ENCODE measurements around the gene ZCCHC24.

Gene ZCCHC24

DNA sequence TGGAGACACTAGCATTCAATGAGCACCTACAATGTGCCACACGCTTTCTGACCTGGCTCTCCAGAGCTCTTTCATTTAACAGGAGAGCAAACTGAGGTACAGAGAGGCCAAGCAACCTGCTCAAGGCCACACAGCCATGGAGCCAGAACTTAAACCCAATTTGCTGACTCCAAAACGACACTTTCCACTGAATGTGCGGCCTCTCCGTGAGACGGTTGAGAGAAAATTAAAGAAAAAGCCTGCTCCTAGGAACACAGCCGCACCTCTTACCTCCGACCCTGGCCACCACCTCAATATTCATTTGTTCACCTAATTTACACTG lies 42.8 kb downstream of the ZCCHC24 start:
- no peak for TF ChIP-seq ZNF274 (IDR thresholded peaks at IDR 0.05; ENCODE audit: low read depth, low read length)
- no peak overlapping the region for H3K4me3 ChIP-seq (ENCODE audit: low read length)

DNA sequence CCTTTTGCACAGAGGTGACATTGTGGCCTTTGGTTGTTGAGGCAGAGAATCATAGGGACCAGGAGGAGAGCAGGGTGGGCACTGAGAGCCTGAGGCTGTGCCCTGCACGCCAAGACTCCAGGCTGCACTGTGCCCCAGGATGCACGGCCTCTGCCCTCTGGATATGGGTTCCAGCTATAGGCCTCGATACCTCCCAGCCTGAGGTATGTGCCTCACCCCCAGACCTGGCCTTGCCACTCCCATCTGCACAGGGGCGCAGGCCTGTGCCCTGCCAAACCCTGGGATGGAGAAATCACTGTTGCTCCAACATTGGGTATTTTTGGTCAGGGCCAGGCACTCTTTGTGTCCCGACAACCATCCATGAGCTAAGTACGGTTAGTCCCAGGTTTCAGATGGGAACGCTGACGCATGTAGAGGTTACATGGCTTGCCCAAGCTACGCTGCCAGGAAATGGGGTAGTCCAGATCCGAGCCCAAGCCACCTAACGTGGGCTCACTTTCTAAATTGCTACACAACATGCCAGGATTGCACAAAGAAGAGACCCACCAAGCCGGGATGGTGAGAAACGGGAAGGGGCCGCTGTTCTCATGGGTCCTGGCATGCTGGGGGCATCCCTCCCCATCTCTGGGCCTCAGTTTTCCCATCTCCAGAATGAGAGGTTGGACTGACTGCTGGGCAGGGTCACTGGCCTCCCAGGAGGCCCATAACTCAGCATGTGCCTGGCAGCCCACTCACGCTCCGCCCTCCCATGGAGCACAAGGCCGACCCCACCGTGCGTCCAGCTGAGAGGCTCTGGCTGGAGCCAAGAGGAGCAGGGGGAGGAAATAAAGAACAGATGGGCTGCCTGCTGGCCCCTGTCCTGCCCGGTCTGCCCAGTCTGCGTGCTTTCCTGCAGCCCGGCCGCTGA lies 44.2 kb downstream of the ZCCHC24 start:
- TF ChIP-seq ZNF274 (IDR thresholded peaks at IDR 0.05; ENCODE audit: low read depth, low read length), result no peak
- H3K4me3 ChIP-seq (ENCODE audit: low read length), result no peak overlapping the region

DNA sequence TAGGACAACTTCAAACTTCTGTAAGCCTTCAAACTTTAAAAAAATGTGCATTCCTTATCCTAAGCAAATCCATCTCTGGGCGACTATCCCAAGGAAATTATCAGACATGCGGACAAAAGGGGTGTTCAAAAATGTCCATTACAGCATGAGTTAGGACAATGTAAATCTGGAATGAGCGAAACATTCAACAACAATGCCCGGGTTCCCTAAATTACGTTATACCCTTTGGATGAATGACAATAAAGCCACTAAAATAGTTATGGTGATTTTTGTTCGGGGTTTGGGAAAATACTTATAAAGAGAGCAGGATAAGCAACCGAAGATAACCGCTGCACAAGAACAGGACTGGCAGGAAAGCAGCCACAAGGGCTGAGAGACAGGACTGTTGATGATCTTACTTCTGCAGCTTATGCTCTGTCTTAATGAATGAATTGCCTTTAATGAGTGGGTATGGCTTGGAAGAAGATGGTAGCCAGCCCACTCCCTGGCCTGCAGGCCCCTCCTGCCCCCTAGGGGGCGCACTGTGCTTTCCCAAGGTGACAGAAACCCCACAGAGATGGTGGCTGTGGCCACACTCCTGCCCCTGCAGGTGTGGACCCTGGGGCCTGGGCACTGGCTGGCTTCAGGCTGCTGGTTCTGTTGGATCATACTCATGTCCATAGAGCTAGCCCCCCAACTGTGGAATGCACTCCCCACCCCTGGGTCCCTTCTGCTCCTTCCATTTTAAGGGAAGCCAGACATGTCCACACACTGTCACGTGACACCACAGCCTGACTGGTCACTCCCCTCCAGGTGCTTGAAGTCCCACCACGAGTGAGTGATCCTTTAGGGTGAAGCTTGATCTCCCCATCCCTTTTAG lies 45.0 kb downstream of the ZCCHC24 start:
- TF ChIP-seq ZNF274 (IDR thresholded peaks at IDR 0.05; ENCODE audit: low read depth, low read length), result no peak
- H3K4me3 ChIP-seq (ENCODE audit: low read length), result no peak overlapping the region

DNA sequence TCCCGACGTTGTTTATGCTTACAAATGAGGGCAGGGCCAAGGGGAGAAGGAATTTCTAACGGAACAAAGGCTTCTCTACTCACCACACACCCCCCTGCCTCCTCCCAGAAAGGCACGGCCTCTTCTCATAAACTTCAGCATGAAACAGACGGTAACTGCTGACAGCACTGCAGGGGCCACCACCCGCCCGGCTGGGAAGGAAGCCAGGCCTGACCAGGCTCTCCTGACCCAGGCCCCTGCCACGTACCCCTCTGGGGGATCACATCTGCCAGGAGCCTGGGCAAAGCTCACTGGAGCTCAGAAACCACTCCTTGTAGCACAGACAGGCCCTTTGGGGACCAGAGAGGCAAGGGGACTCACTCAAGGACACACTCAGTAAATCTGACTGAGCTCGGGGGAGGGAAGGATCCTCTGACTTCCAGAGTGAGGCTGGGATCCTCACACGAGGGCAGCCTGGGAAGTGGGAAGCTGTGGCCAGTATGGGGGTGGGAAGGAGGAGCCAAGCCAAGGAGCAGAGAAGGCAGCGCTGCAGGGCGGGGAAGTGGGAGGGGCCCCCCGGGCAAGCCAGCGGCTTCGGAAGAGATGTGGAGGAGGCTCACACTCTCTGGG lies 46.1 kb downstream of the ZCCHC24 start:
- H3K4me3 ChIP-seq (ENCODE audit: low read length), result no peak overlapping the region
- no peak for TF ChIP-seq ZNF274 (IDR thresholded peaks at IDR 0.05; ENCODE audit: low read depth, low read length)

DNA sequence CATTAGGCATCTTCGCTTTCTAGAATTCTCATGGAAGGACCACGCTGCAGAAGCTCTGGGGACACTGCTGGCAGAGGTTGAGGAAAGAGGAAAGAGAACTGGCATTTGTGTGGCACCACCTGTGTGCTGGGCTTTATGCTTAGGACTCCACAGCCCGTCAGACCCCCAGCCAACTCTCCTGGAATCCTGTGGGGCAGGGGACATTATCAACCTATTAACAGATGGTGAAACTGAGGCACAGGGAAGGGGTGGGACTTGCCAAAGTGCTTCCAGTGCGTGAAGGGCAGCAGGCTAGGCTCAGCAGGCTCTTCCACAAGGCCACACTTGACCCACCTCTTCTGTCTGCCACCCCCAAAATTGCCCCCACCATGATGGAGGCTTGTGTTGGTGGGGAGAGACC lies 46.8 kb downstream of the ZCCHC24 start:
- H3K4me3 ChIP-seq (ENCODE audit: low read length), result no peak overlapping the region
- no peak for TF ChIP-seq ZNF274 (IDR thresholded peaks at IDR 0.05; ENCODE audit: low read depth, low read length)

DNA sequence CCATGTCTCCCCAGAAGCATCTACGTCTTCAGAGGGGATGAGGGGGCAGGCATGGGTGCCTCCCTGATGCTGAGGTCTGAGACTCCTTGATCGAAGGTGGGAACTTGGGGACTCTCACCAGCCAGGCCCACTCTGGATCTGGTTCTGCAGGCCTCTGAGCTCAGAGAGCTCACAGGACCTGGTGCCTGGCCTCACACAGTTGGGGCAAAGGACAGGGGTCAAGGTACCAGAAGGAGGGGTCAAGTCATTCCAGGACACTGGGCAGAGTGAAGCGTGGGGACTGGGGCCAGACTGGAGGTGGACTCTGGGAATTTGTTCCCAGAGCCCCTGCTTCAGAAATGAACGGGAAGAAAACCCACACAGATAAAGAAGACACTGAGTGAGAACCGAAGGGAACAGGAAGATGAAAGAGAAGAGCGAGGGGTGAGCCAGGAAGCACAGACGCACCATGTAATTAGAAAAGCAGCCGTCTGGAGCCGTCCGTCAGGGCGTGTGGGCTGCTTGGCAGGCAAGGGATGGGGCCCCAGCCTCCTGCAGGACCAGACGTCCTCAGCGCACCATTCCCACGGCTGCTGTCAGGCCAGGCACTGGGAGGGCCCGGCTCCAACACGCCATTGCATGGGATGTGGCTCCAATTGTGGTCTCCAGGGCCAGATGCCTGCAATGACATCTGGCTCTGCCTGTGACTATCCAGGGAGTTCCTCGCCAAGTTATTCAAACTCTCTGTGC lies 47.7 kb downstream of the ZCCHC24 start:
- no peak for TF ChIP-seq ZNF274 (IDR thresholded peaks at IDR 0.05; ENCODE audit: low read depth, low read length)
- no peak overlapping the region for H3K4me3 ChIP-seq (ENCODE audit: low read length)

DNA sequence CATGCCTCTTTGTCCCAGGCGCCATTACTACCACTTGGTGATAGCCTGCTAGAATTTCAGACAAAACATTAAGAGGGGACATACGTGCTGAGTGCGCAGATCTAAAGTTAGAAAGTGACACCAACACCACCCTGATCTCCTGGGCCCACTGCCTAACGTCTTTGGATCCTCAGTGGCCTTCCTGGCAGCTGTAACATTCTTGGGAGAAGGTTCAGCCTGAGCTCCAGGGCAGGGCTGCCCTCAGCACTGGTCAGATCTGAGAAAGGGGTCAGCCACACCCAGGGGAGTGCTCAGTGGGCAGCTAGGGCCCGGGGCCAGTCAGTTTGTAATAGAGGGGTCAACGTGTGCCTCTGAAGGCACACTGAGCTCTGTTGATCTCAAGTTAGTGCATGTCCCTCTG lies 48.4 kb downstream of the ZCCHC24 start:
- no peak for TF ChIP-seq ZNF274 (IDR thresholded peaks at IDR 0.05; ENCODE audit: low read depth, low read length)

DNA sequence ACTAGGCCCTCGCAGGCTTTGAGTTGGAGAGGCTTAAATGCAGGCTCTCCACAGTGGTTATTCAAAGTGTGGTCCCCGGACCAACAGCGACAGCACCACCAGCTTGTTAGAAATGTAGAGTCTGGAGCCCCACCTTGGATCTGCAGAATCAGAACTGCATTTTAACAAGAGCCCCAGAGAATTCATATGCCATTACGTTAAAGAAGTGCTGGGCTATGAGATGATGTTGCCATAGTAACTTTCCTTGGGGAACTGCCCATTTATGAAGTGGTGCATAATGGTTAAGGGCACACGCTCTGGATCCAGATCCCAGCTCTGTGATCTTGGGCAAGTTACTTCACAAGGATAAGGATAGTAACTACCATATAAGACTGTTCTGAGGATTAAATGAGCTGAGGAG lies 48.9 kb downstream of the ZCCHC24 start:
- H3K4me3 ChIP-seq (ENCODE audit: low read length), result no peak overlapping the region
- no peak for TF ChIP-seq ZNF274 (IDR thresholded peaks at IDR 0.05; ENCODE audit: low read depth, low read length)

More for the DNA sequence above, 48.4 kb downstream of the ZCCHC24 start:
- no peak overlapping the region for H3K4me3 ChIP-seq (ENCODE audit: low read length)

DNA sequence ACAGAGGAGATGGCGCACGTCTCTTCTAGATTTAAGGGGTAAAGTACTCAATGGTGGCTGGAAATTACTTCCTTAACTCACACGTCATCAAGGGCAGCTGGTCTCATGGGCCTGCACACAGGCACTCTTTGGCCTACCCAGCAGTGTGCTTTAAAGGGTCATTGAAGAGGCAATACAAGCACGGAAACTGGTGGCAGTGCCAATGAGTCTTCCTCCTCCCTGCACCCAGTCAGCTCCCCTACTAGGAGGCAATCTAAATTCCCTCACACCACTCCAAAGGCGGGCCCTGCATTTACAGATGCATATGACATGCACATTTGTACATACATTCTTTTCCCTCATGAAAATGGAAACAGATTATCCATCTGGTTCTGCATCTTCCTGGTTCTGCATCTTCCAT lies 50.8 kb downstream of the ZCCHC24 start:
- no peak for TF ChIP-seq ZNF274 (IDR thresholded peaks at IDR 0.05; ENCODE audit: low read depth, low read length)
- H3K4me3 ChIP-seq (ENCODE audit: low read length), result no peak overlapping the region

DNA sequence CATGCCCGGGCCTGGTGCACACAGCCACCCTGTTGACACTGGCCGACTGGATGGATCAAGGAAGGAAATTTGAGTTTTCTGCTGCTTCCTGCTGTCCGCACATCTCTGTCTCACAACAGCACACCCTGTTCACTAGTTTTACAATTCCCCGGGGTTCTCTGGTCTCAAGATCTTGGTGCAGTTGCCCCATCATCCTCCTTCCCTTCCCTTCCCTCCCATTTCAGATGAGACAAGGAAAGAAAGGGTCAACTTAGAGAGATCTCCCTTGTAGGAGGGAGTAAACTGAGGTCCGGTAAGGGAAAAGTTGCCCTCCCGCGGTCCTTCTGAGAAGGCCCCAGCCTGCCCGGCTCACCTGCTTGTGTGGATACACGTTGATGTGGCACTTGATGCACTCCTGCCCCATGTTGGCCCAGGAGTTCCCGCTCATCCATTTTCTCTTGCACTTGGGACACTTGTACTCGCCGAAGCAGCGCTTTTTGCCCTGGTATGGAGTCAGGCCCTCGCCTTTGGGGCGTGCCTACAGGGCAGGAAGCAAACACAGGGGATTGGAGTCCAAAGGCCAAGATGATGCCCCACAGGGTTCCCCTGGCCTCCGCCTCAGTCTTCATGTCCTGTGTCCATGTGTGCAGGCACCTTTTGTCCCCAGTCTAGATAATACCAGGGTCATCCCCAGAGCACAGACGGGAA lies 51.4 kb downstream of the ZCCHC24 start:
- no peak overlapping the region for H3K4me3 ChIP-seq (ENCODE audit: low read length)
- TF ChIP-seq ZNF274 (IDR thresholded peaks at IDR 0.05; ENCODE audit: low read depth, low read length), result no peak

DNA sequence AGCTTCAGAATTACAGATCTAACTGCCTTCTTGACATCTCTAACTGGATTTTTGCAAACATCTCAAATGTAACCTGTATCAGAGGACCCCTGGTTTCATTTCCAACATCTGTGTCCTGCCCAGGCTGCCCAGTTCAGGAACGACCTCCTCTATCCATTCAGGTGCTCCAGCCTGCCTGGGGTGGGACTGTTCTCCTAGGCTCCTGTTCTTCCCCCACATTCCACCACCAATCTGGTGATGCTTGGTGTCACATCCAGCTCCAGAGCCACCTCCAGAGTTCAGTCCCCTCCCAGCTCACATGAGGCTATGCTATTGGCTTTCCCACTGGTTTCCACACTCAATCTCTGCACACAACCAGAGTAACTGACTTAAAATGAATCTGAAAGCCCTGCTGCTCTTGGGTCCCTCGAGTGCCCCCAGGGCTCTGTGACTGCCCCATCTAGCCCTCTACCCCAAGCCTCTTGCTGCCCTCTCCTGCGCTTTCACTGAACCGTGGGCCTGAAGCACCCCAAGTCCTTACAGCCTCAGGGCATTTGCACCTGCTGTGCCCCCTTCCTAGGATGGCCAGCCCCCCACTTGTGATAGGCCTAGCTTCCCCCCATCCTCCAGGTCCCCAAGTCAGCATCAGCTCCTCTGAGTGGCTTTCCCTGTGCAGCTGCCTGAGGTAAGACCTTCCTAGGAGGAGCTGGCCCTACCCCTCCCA lies 52.1 kb downstream of the ZCCHC24 start:
- no peak for TF ChIP-seq ZNF274 (IDR thresholded peaks at IDR 0.05; ENCODE audit: low read depth, low read length)
- no peak overlapping the region for H3K4me3 ChIP-seq (ENCODE audit: low read length)

DNA sequence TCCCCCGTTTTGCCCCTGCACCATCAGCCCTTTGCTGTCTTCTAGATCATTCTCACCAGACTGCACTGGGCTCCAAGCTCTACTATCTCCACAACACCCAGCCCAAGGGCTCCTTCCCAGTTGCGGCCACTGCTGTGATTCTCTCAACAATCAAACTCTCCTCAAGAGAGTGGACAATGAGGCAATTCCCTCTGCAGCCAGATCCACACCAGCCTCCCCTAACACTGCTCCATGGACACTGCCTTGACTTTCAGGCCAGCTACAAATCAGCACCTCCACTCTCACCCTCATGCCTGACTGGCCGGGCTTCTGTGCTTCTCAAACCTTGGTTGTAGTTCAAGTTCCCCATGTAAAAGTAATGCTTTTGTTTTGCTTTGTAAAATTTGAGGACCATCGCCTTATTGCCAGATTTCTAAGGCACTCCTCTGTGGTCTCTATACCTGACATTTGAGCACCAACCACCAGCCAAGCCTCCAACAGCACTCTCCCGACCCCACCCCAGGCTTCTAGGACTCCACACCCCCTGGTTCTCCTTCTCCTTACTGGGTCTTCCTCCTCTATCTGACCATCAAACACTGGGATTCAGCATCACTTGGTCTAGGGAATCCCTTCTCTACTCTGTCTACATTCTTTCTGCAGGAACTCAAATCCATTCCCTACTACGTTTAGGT lies 52.8 kb downstream of the ZCCHC24 start:
- no peak overlapping the region for H3K4me3 ChIP-seq (ENCODE audit: low read length)
- TF ChIP-seq ZNF274 (IDR thresholded peaks at IDR 0.05; ENCODE audit: low read depth, low read length), result no peak
